ENCODE measurements around the gene ZNF763. TPM values are rescaled to one million over a fixed set of nuclear protein-coding genes. Genes with fewer than 3 reads are reported as not detected.
"Not testable (repeated sequence)": the region's sequence is repeated elsewhere in the genome, so short reads cannot be mapped to it uniquely, and the experiment has no call there.

Gene ZNF763
- total RNA-seq, 1 experiment from 2014 or later = not detected

- Histone ChIP-seq H3K27me3 (ENCODE audit: control insufficient read depth, insufficient read depth, low read length) (no peaks in the 10 kb centered on the region), H3K4me3 (ENCODE audit: insufficient read depth, low read depth, low read length) (peak overlapping the region; percentile 69), H3K36me3 (replicated peaks; ENCODE audit: control insufficient read depth, insufficient read depth, low read length) (peaks cover 2% of the 10 kb centered on the region)
- peak; percentile 94 for DNase-seq
Measured at GRCh38 chr19:11987405-11988281, 22.8 kb downstream of the ZNF763 start.

GRCh38 chr19:11989112-11989456 is 24.2 kb downstream of the ZNF763 start:
- no peaks in the 10 kb centered on the region for H3K27me3 ChIP-seq (ENCODE audit: control insufficient read depth, insufficient read depth, low read length)
- peaks cover 2% of the 10 kb centered on the region for H3K36me3 ChIP-seq (replicated peaks; ENCODE audit: control insufficient read depth, insufficient read depth, low read length)
- DNase-seq = no peak
- H3K4me3 ChIP-seq (ENCODE audit: insufficient read depth, low read depth, low read length) = no peak overlapping the region

GRCh38 chr19:11991921-11992320 is 27.1 kb downstream of the ZNF763 start:
- H3K36me3 ChIP-seq (replicated peaks; ENCODE audit: control insufficient read depth, insufficient read depth, low read length); H3K4me3 ChIP-seq (ENCODE audit: insufficient read depth, low read depth, low read length); H3K27me3 ChIP-seq (ENCODE audit: control insufficient read depth, insufficient read depth, low read length); DNase-seq: not testable (repeated sequence)

- peak; percentile 49 for DNase-seq
- H3K4me3 ChIP-seq (ENCODE audit: insufficient read depth, low read depth, low read length) = no peak overlapping the region
- no peaks in the 10 kb centered on the region for H3K27me3 ChIP-seq (ENCODE audit: control insufficient read depth, insufficient read depth, low read length)
- peaks cover 2% of the 10 kb centered on the region; the same call in 1 of the 2 replicates for H3K36me3 ChIP-seq (replicated peaks; ENCODE audit: control insufficient read depth, insufficient read depth, low read length)
Measured at GRCh38 chr19:11995174-11995573, 30.3 kb downstream of the ZNF763 start.

GRCh38 chr19:12000152-12000981 is 35.5 kb downstream of the ZNF763 start:
- Histone ChIP-seq H3K4me3 (ENCODE audit: insufficient read depth, low read depth, low read length) (no peak overlapping the region), H3K36me3 (replicated peaks; ENCODE audit: control insufficient read depth, insufficient read depth, low read length) (peaks cover 3% of the 10 kb centered on the region), H3K27me3 (ENCODE audit: control insufficient read depth, insufficient read depth, low read length) (no peaks in the 10 kb centered on the region)
- no peak for DNase-seq

- H3K4me3 ChIP-seq (ENCODE audit: insufficient read depth, low read depth, low read length) = no peak overlapping the region
- no peak for DNase-seq
- H3K36me3 ChIP-seq (replicated peaks; ENCODE audit: control insufficient read depth, insufficient read depth, low read length) = peaks cover 25% of the 10 kb centered on the region
- H3K27me3 ChIP-seq (ENCODE audit: control insufficient read depth, insufficient read depth, low read length) = no peaks in the 10 kb centered on the region
Measured at GRCh38 chr19:12015015-12015752, 50.3 kb downstream of the ZNF763 start.

- Histone ChIP-seq H3K4me3 (ENCODE audit: insufficient read depth, low read depth, low read length) (no peak overlapping the region), H3K36me3 (replicated peaks; ENCODE audit: control insufficient read depth, insufficient read depth, low read length) (peaks cover 25% of the 10 kb centered on the region), H3K27me3 (ENCODE audit: control insufficient read depth, insufficient read depth, low read length) (no peaks in the 10 kb centered on the region)
- no peak for DNase-seq
Measured at GRCh38 chr19:12015753-12016116, 50.9 kb downstream of the ZNF763 start.

Other genes starting within 250 kb of the ZNF763 start
- gene ZNF823, start 226.1 kb upstream of the ZNF763 start, total RNA-seq (2014; rRNA removed; shearing (Covaris generic)) = 0.81 TPM in 1 of 2 replicates, not detected in the other
- not detected in 2 replicates for gene ZNF441, start 198.0 kb upstream of the ZNF763 start, total RNA-seq (2014; rRNA removed; shearing (Covaris generic))
- 0.03 TPM in 1 of 2 replicates, not detected in the other for gene ZNF491, start 166.5 kb upstream of the ZNF763 start, total RNA-seq (2014; rRNA removed; shearing (Covaris generic))
- gene ZNF440, start 150.8 kb upstream of the ZNF763 start, total RNA-seq (2014; rRNA removed; shearing (Covaris generic)) = 0.55 TPM in 1 of 2 replicates, not detected in the other
- gene ZNF439, start 116.3 kb upstream of the ZNF763 start, total RNA-seq (2014; rRNA removed; shearing (Covaris generic)) = not detected in 2 replicates
- 0.07 TPM in 1 of 2 replicates, not detected in the other for gene ZNF69, start 77.3 kb upstream of the ZNF763 start, total RNA-seq (2014; rRNA removed; shearing (Covaris generic))
- gene ZNF700, start 39.9 kb upstream of the ZNF763 start, total RNA-seq (2014; rRNA removed; shearing (Covaris generic)) = 0.03 and 0.41 TPM in 2 replicates
- gene ZNF433, start 70.6 kb downstream of the ZNF763 start, total RNA-seq (2014; rRNA removed; shearing (Covaris generic)) = 0.11 TPM in 1 of 2 replicates, not detected in the other
- not detected in 2 replicates for gene ZNF878, start 87.9 kb downstream of the ZNF763 start, total RNA-seq (2014; rRNA removed; shearing (Covaris generic))
- 0.33 and 0.55 TPM in 2 replicates for gene ZNF844, start 99.7 kb downstream of the ZNF763 start, total RNA-seq (2014; rRNA removed; shearing (Covaris generic))
- gene ZNF20, start 175.3 kb downstream of the ZNF763 start, total RNA-seq (2014; rRNA removed; shearing (Covaris generic)) = 2.7 and 4.1 TPM in 2 replicates
- 7.7 and 12.9 TPM in 2 replicates for gene ZNF625, start 191.7 kb downstream of the ZNF763 start, total RNA-seq (2014; rRNA removed; shearing (Covaris generic))
- 1.5 and 3.8 TPM in 2 replicates for gene ZNF136, start 198.1 kb downstream of the ZNF763 start, total RNA-seq (2014; rRNA removed; shearing (Covaris generic))

All from H7 (cell line).